ENCODE results near the gene NFE2L1. TPM values are rescaled to one million over a fixed set of nuclear protein-coding genes. Genes with fewer than 3 reads are reported as not detected.

Gene NFE2L1
- total RNA-seq, 1 donor: 165 TPM

GRCh38 chr17:48081858-48082257, 33.7 kb downstream of the NFE2L1 start:
- Histone ChIP-seq H3K4me2 (ENCODE audit: insufficient read depth, low read length) (no peak overlapping the region), H4K20me1 (ENCODE audit: insufficient read depth, low read length) (peaks cover 21% of the 10 kb centered on the region), H3K36me3 (ENCODE audit: insufficient read depth, low read length) (peaks cover 1% of the 10 kb centered on the region), H3K27me3 (ENCODE audit: insufficient read depth, low read length) (no peaks in the 10 kb centered on the region), H3K79me2 (ENCODE audit: insufficient read depth, low read length) (peaks cover 79% of the 10 kb centered on the region), H2AFZ (ENCODE audit: low read length) (no peak overlapping the region), H3K4me1 (ENCODE audit: insufficient read depth, low read length) (peaks cover 2% of the 10 kb centered on the region), H3K27ac (ENCODE audit: low read depth, low read length) (no peak overlapping the region), H3K4me3 (ENCODE audit: insufficient read depth, low read length) (no peak overlapping the region), H3K9me3 (ENCODE audit: low read depth, low read length) (no peaks in the 10 kb centered on the region)
- TF ChIP-seq CTCF (IDR thresholded peaks at IDR 0.05; ENCODE audit: extremely low read depth, low read depth, low read length): no peak
- DNase-seq (ENCODE audit: insufficient read length, low spot score, missing footprints): no peak

- DNase-seq (ENCODE audit: insufficient read length, low spot score, missing footprints): no peak
- H3K4me3 ChIP-seq (ENCODE audit: insufficient read depth, low read length): no peak overlapping the region
- H3K9me3 ChIP-seq (ENCODE audit: low read depth, low read length): no peaks in the 10 kb centered on the region
- no peak for TF ChIP-seq CTCF (IDR thresholded peaks at IDR 0.05; ENCODE audit: extremely low read depth, low read depth, low read length)
- no peak overlapping the region for H3K4me2 ChIP-seq (ENCODE audit: insufficient read depth, low read length)
- H3K27ac ChIP-seq (ENCODE audit: low read depth, low read length): no peak overlapping the region
- H3K27me3 ChIP-seq (ENCODE audit: insufficient read depth, low read length): no peaks in the 10 kb centered on the region
- no peaks in the 10 kb centered on the region for H3K36me3 ChIP-seq (ENCODE audit: insufficient read depth, low read length)
- H4K20me1 ChIP-seq (ENCODE audit: insufficient read depth, low read length): peaks cover 20% of the 10 kb centered on the region
- H3K79me2 ChIP-seq (ENCODE audit: insufficient read depth, low read length): peaks cover 81% of the 10 kb centered on the region
- H2AFZ ChIP-seq (ENCODE audit: low read length): no peak overlapping the region
- no peaks in the 10 kb centered on the region for H3K4me1 ChIP-seq (ENCODE audit: insufficient read depth, low read length)
Observed at GRCh38 chr17:48084932-48085331, 36.8 kb downstream of the NFE2L1 start.

GRCh38 chr17:48093341-48094045, 45.3 kb downstream of the NFE2L1 start:
- Histone ChIP-seq H3K27me3 (ENCODE audit: insufficient read depth, low read length) (no peaks in the 10 kb centered on the region), H2AFZ (ENCODE audit: low read length) (no peak overlapping the region), H3K79me2 (ENCODE audit: insufficient read depth, low read length) (peaks cover 97% of the 10 kb centered on the region), H3K4me3 (ENCODE audit: insufficient read depth, low read length) (no peak overlapping the region), H3K36me3 (ENCODE audit: insufficient read depth, low read length) (peaks cover 4% of the 10 kb centered on the region), H3K4me2 (ENCODE audit: insufficient read depth, low read length) (no peak overlapping the region), H3K27ac (ENCODE audit: low read depth, low read length) (no peak overlapping the region), H3K9me3 (ENCODE audit: low read depth, low read length) (no peaks in the 10 kb centered on the region), H3K4me1 (ENCODE audit: insufficient read depth, low read length) (no peaks in the 10 kb centered on the region), H4K20me1 (ENCODE audit: insufficient read depth, low read length) (no peaks in the 10 kb centered on the region)
- no peak for DNase-seq (ENCODE audit: insufficient read length, low spot score, missing footprints)
- no peak for TF ChIP-seq CTCF (IDR thresholded peaks at IDR 0.05; ENCODE audit: extremely low read depth, low read depth, low read length)

GRCh38 chr17:48095611-48096010, 47.5 kb downstream of the NFE2L1 start:
- Histone ChIP-seq H3K79me2 (ENCODE audit: insufficient read depth, low read length) (peaks cover 97% of the 10 kb centered on the region), H2AFZ (ENCODE audit: low read length) (no peak overlapping the region), H3K9me3 (ENCODE audit: low read depth, low read length) (no peaks in the 10 kb centered on the region), H4K20me1 (ENCODE audit: insufficient read depth, low read length) (no peaks in the 10 kb centered on the region), H3K27ac (ENCODE audit: low read depth, low read length) (no peak overlapping the region), H3K4me1 (ENCODE audit: insufficient read depth, low read length) (peaks cover 3% of the 10 kb centered on the region), H3K36me3 (ENCODE audit: insufficient read depth, low read length) (peaks cover 7% of the 10 kb centered on the region), H3K4me2 (ENCODE audit: insufficient read depth, low read length) (no peak overlapping the region), H3K4me3 (ENCODE audit: insufficient read depth, low read length) (no peak overlapping the region), H3K27me3 (ENCODE audit: insufficient read depth, low read length) (no peaks in the 10 kb centered on the region)
- no peak for DNase-seq (ENCODE audit: insufficient read length, low spot score, missing footprints)
- TF ChIP-seq CTCF (IDR thresholded peaks at IDR 0.05; ENCODE audit: extremely low read depth, low read depth, low read length): no peak
